B cell (primary cell): Measurements from ENCODE around the gene DNALI1.

ENCODE experiments used
- CTCF ChIP-seq: fragments of 200-600 bp; IDR thresholded peaks from one replicate; pipeline ENCODE4 v1.8.0; 2022; ENCODE audit warnings: antibody characterized with exemption, mild to moderate bottlenecking
- EZH2 ChIP-seq: IDR thresholded peaks from 2 replicates; pipeline ENCODE4 v1.6.1; 2012; ENCODE audit warnings: borderline replicate concordance, low read depth, mild to moderate bottlenecking, moderate library complexity, low read length; ENCODE audit not compliant: insufficient read depth, poor library complexity, severe bottlenecking

GRCh38 chr1:37567023-37567422, 10.3 kb downstream of the DNALI1 start:
- TF ChIP-seq CTCF (no peak), EZH2 (no peak)
